Sigmoid colon (tissue), 4 donors: ENCODE data around the gene NHLRC4.

Experiments used
- EP300 ChIP-seq, 4 donors: sonication (generic); formaldehyde crosslinking; IDR thresholded peaks; one replicate each; pipeline ENCODE4 v1.6.1; 2017; ENCODE audit warnings: antibody characterized with exemption in 4 of 4
- TF ChIP-seq, protein P1 (sequence below), 4 experiments: fragments of 450-650 bp in 3 of 4; fragments of 200-600 bp in 1 of 4; IDR thresholded peaks; one replicate each; pipeline ENCODE4 v1.5.1; 2016 to 2019; ENCODE audit warnings: antibody characterized with exemption in 4 of 4, mild to moderate bottlenecking in 3 of 4, moderate library complexity in 2 of 4

DNA sequence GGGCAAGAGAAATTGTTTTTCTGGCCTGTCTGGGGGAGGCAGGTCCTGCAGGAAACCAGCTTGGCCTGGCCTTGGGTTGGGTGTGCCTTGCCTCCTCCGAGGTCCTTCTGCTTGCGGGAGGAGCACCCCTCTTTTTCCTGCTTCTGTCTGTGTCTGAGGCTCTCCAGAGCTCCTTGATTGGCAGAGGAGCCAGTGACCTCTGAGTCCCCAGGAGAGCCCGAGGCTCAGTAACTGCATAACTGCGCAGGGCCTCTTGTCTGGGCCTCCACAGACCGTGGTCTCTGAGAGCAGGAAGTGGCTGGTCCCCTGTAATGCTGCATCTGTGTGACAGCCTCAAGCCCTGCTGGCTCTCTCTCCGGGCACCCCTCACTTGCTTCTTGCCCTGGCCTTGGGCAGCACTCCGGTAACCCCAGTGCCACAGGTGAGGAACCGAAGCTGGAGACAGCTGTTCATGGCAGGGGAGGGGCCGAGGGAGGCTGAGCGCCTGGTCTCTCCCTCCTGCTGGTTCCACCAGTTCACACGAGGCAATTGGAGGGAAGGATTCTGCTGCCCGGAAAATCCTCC, 37.7 kb upstream of the NHLRC4 start:
- TF ChIP-seq, protein P1, sequence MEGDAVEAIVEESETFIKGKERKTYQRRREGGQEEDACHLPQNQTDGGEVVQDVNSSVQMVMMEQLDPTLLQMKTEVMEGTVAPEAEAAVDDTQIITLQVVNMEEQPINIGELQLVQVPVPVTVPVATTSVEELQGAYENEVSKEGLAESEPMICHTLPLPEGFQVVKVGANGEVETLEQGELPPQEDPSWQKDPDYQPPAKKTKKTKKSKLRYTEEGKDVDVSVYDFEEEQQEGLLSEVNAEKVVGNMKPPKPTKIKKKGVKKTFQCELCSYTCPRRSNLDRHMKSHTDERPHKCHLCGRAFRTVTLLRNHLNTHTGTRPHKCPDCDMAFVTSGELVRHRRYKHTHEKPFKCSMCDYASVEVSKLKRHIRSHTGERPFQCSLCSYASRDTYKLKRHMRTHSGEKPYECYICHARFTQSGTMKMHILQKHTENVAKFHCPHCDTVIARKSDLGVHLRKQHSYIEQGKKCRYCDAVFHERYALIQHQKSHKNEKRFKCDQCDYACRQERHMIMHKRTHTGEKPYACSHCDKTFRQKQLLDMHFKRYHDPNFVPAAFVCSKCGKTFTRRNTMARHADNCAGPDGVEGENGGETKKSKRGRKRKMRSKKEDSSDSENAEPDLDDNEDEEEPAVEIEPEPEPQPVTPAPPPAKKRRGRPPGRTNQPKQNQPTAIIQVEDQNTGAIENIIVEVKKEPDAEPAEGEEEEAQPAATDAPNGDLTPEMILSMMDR (IDR thresholded peaks at IDR 0.05): no peak
- no peak for TF ChIP-seq EP300 (IDR thresholded peaks at IDR 0.05)
